Measurements from ENCODE around the gene CSF3R.

Gene CSF3R

GRCh38 chr1:36463463-36463802 lies 19.3 kb downstream of the CSF3R start:
- DNase-seq (ENCODE audit: low spot score) (no peak), ATAC-seq (ENCODE audit: low read depth) (peak; percentile 15; the same call in 2 of the 3 replicates)
- peaks cover 10% of the 10 kb centered on the region for H3K4me1 ChIP-seq (ENCODE audit: insufficient read depth, poor library complexity, severe bottlenecking)
- TF ChIP-seq, protein P1, sequence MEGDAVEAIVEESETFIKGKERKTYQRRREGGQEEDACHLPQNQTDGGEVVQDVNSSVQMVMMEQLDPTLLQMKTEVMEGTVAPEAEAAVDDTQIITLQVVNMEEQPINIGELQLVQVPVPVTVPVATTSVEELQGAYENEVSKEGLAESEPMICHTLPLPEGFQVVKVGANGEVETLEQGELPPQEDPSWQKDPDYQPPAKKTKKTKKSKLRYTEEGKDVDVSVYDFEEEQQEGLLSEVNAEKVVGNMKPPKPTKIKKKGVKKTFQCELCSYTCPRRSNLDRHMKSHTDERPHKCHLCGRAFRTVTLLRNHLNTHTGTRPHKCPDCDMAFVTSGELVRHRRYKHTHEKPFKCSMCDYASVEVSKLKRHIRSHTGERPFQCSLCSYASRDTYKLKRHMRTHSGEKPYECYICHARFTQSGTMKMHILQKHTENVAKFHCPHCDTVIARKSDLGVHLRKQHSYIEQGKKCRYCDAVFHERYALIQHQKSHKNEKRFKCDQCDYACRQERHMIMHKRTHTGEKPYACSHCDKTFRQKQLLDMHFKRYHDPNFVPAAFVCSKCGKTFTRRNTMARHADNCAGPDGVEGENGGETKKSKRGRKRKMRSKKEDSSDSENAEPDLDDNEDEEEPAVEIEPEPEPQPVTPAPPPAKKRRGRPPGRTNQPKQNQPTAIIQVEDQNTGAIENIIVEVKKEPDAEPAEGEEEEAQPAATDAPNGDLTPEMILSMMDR (IDR thresholded peaks at IDR 0.05; ENCODE audit: poor library complexity, severe bottlenecking): no peak
- no peaks in the 10 kb centered on the region for H3K27me3 ChIP-seq (ENCODE audit: insufficient read depth, poor library complexity, severe bottlenecking)
- peak overlapping the region; percentile 64 for H3K27ac ChIP-seq (ENCODE audit: poor library complexity, severe bottlenecking)
- H3K36me3 ChIP-seq (ENCODE audit: low read depth): peaks cover 42% of the 10 kb centered on the region
- H3K4me3 ChIP-seq (ENCODE audit: severe bottlenecking): peak overlapping the region; percentile 91
- H3K9me3 ChIP-seq (ENCODE audit: severe bottlenecking): no peaks in the 10 kb centered on the region

- Histone ChIP-seq H3K27me3 (ENCODE audit: insufficient read depth, poor library complexity, severe bottlenecking) (no peaks in the 10 kb centered on the region), H3K27ac (ENCODE audit: poor library complexity, severe bottlenecking) (no peak overlapping the region), H3K4me1 (ENCODE audit: insufficient read depth, poor library complexity, severe bottlenecking) (no peaks in the 10 kb centered on the region), H3K9me3 (ENCODE audit: severe bottlenecking) (no peaks in the 10 kb centered on the region), H3K36me3 (ENCODE audit: low read depth) (peaks cover 78% of the 10 kb centered on the region), H3K4me3 (ENCODE audit: severe bottlenecking) (no peak overlapping the region)
- DNase-seq (ENCODE audit: low spot score) (no peak), ATAC-seq (ENCODE audit: low read depth) (no peak)
- TF ChIP-seq, protein P1 (IDR thresholded peaks at IDR 0.05; ENCODE audit: poor library complexity, severe bottlenecking): no peak
Observed at GRCh38 chr1:36458910-36459309, 23.8 kb downstream of the CSF3R start.

DNA sequence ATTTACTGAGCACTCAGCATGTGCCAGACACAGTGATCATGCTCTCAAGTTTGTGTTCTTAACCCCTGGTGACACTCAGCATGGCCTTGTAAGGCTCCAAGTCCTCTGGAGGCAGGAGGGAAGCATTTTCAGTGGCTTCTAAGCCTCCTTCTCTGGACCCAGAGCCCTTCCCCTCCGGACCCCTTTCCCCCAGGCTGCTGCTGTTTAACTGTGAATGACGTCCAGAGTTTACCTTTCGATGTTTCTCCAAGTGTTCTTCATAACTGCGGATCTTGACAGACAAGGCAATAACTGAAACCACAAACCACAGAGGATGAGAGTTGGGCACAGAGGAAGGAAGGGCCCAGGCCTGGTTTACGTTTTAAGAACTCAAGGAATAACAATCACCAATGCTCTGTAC lies 25.0 kb downstream of the CSF3R start:
- no peaks in the 10 kb centered on the region for H3K27me3 ChIP-seq (ENCODE audit: insufficient read depth, poor library complexity, severe bottlenecking)
- H3K4me3 ChIP-seq (ENCODE audit: severe bottlenecking): no peak overlapping the region
- no peak for ATAC-seq (ENCODE audit: low read depth)
- TF ChIP-seq, protein P1 (IDR thresholded peaks at IDR 0.05; ENCODE audit: poor library complexity, severe bottlenecking): no peak
- no peak for DNase-seq (ENCODE audit: low spot score)
- H3K27ac ChIP-seq (ENCODE audit: poor library complexity, severe bottlenecking): no peak overlapping the region
- no peaks in the 10 kb centered on the region for H3K4me1 ChIP-seq (ENCODE audit: insufficient read depth, poor library complexity, severe bottlenecking)
- H3K9me3 ChIP-seq (ENCODE audit: severe bottlenecking): no peaks in the 10 kb centered on the region
- peaks cover 77% of the 10 kb centered on the region for H3K36me3 ChIP-seq (ENCODE audit: low read depth)

GRCh38 chr1:36456391-36456928 lies 26.3 kb downstream of the CSF3R start:
- Histone ChIP-seq H3K27ac (ENCODE audit: poor library complexity, severe bottlenecking) (no peak overlapping the region), H3K27me3 (ENCODE audit: insufficient read depth, poor library complexity, severe bottlenecking) (no peaks in the 10 kb centered on the region), H3K4me3 (ENCODE audit: severe bottlenecking) (no peak overlapping the region), H3K4me1 (ENCODE audit: insufficient read depth, poor library complexity, severe bottlenecking) (no peaks in the 10 kb centered on the region), H3K36me3 (ENCODE audit: low read depth) (peaks cover 65% of the 10 kb centered on the region), H3K9me3 (ENCODE audit: severe bottlenecking) (no peaks in the 10 kb centered on the region)
- TF ChIP-seq, protein P1 (IDR thresholded peaks at IDR 0.05; ENCODE audit: poor library complexity, severe bottlenecking): no peak
- no peak for DNase-seq (ENCODE audit: low spot score)
- no peak for ATAC-seq (ENCODE audit: low read depth)

DNA sequence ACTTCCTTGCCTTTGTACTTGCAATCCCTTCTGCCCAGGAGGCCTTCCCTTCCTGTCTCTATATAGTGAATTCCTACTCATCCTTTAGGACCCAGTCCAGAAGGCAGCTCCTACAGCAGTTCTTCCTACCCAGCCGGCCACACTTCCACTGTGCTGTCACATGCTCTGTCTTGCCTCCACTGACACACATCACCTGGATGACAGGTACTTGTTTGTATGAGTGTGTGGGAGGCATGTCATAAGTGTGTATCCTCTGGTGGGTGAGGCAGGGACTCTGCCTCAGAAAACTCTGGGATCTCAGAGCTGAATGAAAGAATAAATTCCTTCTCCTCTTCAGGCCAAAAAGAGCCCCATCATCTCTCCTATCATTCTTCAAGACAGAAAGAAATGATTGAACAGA lies 27.3 kb downstream of the CSF3R start:
- DNase-seq (ENCODE audit: low spot score): no peak
- ATAC-seq (ENCODE audit: low read depth): no peak
- Histone ChIP-seq H3K9me3 (ENCODE audit: severe bottlenecking) (no peaks in the 10 kb centered on the region), H3K4me3 (ENCODE audit: severe bottlenecking) (no peak overlapping the region), H3K27me3 (ENCODE audit: insufficient read depth, poor library complexity, severe bottlenecking) (no peaks in the 10 kb centered on the region), H3K36me3 (ENCODE audit: low read depth) (peaks cover 54% of the 10 kb centered on the region), H3K4me1 (ENCODE audit: insufficient read depth, poor library complexity, severe bottlenecking) (no peaks in the 10 kb centered on the region), H3K27ac (ENCODE audit: poor library complexity, severe bottlenecking) (no peak overlapping the region)
- TF ChIP-seq, protein P1 (IDR thresholded peaks at IDR 0.05; ENCODE audit: poor library complexity, severe bottlenecking): no peak
